PC-3 (cell line): ENCODE measurements around the gene SPATA2. TPM values are rescaled to one million over a fixed set of nuclear protein-coding genes. Genes with fewer than 3 reads are reported as not detected.

ENCODE experiments used
- ATAC-seq: fragments of 200-7000 bp; cut with Tn5 transposase; 2 replicates; pipeline ENCODE4 v1.9.1; 2020; ENCODE audit warnings: mild to moderate bottlenecking, moderate library complexity
- BruUV-seq: library from RNA; stranded (reverse); fragments of 400-500 nt; replicated peaks from 2 replicates; lab custom pipeline; 2021; lab: Mats Ljungman, UMichigan
- CTCF ChIA-PET: fragments of 300-600 bp; sonication (Branson Sonifier 250); formaldehyde crosslinking; loops from one replicate; lab custom pipeline; 2022; ENCODE audit warnings: antibody characterized with exemption; lab: Charles Lee
- POLR2A ChIA-PET: fragments of 300-600 bp; sonication (Branson Sonifier 250); formaldehyde crosslinking; loops from one replicate; lab custom pipeline; 2022; ENCODE audit warnings: antibody characterized with exemption; ENCODE audit not compliant: unreplicated experiment; lab: Charles Lee
- DNase-seq: peaks from one replicate; pipeline ENCODE4 v3.0.0-alpha.2; 2015
- H2AFZ ChIP-seq: fragments of 300-600 bp; sonication (generic); 2 replicates; pipeline ENCODE4 v1.6.0; 2016; ENCODE audit warnings: antibody characterized with exemption, low read length
- H3F3A ChIP-seq: fragments of 300-600 bp; sonication (generic); one replicate; pipeline ENCODE4 v1.6.0; 2017; ENCODE audit warnings: antibody characterized with exemption, low read length, control low read depth, mild to moderate bottlenecking; ENCODE audit not compliant: unreplicated experiment
- H3K27ac ChIP-seq: fragments of 300-600 bp; sonication (generic); 2 replicates; pipeline ENCODE4 v1.5.1; 2016; ENCODE audit warnings: mild to moderate bottlenecking, low read length
- H3K27me3 ChIP-seq: fragments of 300-600 bp; sonication (generic); 2 replicates; pipeline ENCODE4 v1.6.1; 2016; ENCODE audit warnings: low read length, mixed read lengths
- H3K36me3 ChIP-seq: fragments of 300-600 bp; sonication (generic); 2 replicates; pipeline ENCODE4 v1.6.1; 2016; ENCODE audit warnings: low read depth, mixed run types, low read length, mixed read lengths
- H3K4me1 ChIP-seq: fragments of 300-600 bp; sonication (generic); 2 replicates; pipeline ENCODE4 v1.5.1; 2016; ENCODE audit warnings: low read length; ENCODE audit not compliant: insufficient read depth
- H3K4me2 ChIP-seq: fragments of 300-600 bp; sonication (generic); 2 replicates; pipeline ENCODE4 v1.6.0; 2016; ENCODE audit warnings: low read length
- H3K4me3 ChIP-seq: fragments of 300-600 bp; sonication (generic); 2 replicates; pipeline ENCODE4 v1.5.1; 2016; ENCODE audit warnings: mild to moderate bottlenecking, low read length, mixed read lengths
- H3K79me2 ChIP-seq: fragments of 300-600 bp; sonication (generic); 2 replicates; pipeline ENCODE4 v1.6.1; 2017; ENCODE audit warnings: low read length, mixed read lengths
- H3K9ac ChIP-seq: fragments of 300-600 bp; sonication (generic); 2 replicates; pipeline ENCODE4 v1.6.0; 2016; ENCODE audit warnings: mild to moderate bottlenecking, low read length
- H3K9me2 ChIP-seq: fragments of 300-600 bp; sonication (generic); replicated peaks from 2 replicates; pipeline ENCODE4 v1.6.1; 2016; ENCODE audit warnings: mixed run types, low read length, mixed read lengths
- H3K9me3 ChIP-seq: fragments of 300-600 bp; sonication (generic); 2 replicates; pipeline ENCODE4 v1.6.1; 2016; ENCODE audit warnings: low read length, mixed read lengths
- H4K20me1 ChIP-seq: fragments of 300-600 bp; sonication (generic); 2 replicates; pipeline ENCODE4 v1.6.1; 2016; ENCODE audit warnings: low read length, mixed read lengths
- CTCF ChIP-seq: fragments of 300-600 bp; sonication (generic); conservative IDR thresholded peaks from 2 replicates; pipeline ENCODE4 v1.5.1; 2017; ENCODE audit warnings: antibody characterized with exemption, low read depth, mild to moderate bottlenecking, low read length
- EZH2 ChIP-seq: fragments of 300-600 bp; sonication (generic); IDR thresholded peaks from one replicate; pipeline ENCODE4 v1.6.1; 2017; ENCODE audit warnings: antibody characterized with exemption, mild to moderate bottlenecking, low read length; ENCODE audit not compliant: unreplicated experiment
- EZH2phosphoT487 ChIP-seq: fragments of 300-600 bp; sonication (generic); IDR thresholded peaks from 2 replicates; pipeline ENCODE4 v1.6.1; 2018; ENCODE audit warnings: mild to moderate bottlenecking, antibody characterized with exemption, low read length, borderline replicate concordance
- intact Hi-C: fragments of 100-400 bp; cut with micrococcal nuclease; formaldehyde crosslinking; loops from 2 replicates; pipeline ENCODE4 v1.9.0; 2023
- total RNA-seq: library from RNA; depleted of rRNA; stranded (reverse); fragments of >200 nt; gene quantifications from 2 replicates; pipeline ENCODE4 v1.2.3, GENCODE V29; 2014

Gene SPATA2
- total RNA-seq, 1 experiment from 2014 or later = 7.4 TPM

GRCh38 chr20:49870261-49870660 is 45.1 kb downstream of the SPATA2 start:
- CTCF ChIA-PET = no interaction called here
- Histone ChIP-seq H3F3A (no peaks in the 10 kb centered on the region), H3K4me1 (no peaks in the 10 kb centered on the region), H3K4me3 (no peak overlapping the region), H3K4me2 (no peak overlapping the region), H3K36me3 (no peaks in the 10 kb centered on the region), H3K9me3 (no peaks in the 10 kb centered on the region), H4K20me1 (no peaks in the 10 kb centered on the region), H3K27me3 (no peaks in the 10 kb centered on the region), H3K27ac (no peak overlapping the region), H3K9me2 (no peaks in the 10 kb centered on the region), H3K79me2 (no peaks in the 10 kb centered on the region), H3K9ac (no peak overlapping the region), H2AFZ (no peak overlapping the region)
- ATAC-seq (no peak), DNase-seq (no peak)
- BruUV-seq = no TSS peak
- TF ChIP-seq EZH2 (no peak), CTCF (no peak), EZH2phosphoT487 (no peak)
- intact Hi-C loops = no loop called here
- POLR2A ChIA-PET = no interaction called here

- TF ChIP-seq CTCF (no peak), EZH2phosphoT487 (no peak), EZH2 (no peak)
- POLR2A ChIA-PET = no interaction called here
- Histone ChIP-seq H3K9me3 (no peaks in the 10 kb centered on the region), H3K27ac (no peak overlapping the region), H3K9me2 (no peaks in the 10 kb centered on the region), H3K79me2 (no peaks in the 10 kb centered on the region), H3K27me3 (no peaks in the 10 kb centered on the region), H3K4me2 (no peak overlapping the region), H3K4me1 (no peaks in the 10 kb centered on the region), H3F3A (no peaks in the 10 kb centered on the region), H3K9ac (no peak overlapping the region), H3K4me3 (no peak overlapping the region), H4K20me1 (no peaks in the 10 kb centered on the region), H2AFZ (no peak overlapping the region), H3K36me3 (no peaks in the 10 kb centered on the region)
- ATAC-seq = no peak
- intact Hi-C loops = no loop called here
- CTCF ChIA-PET = no interaction called here
- peak; percentile 17 for DNase-seq
- no TSS peak for BruUV-seq
Measured at GRCh38 chr20:49868964-49869363, 46.4 kb downstream of the SPATA2 start.

GRCh38 chr20:49868538-49868937 is 46.8 kb downstream of the SPATA2 start:
- CTCF ChIA-PET = no interaction called here

More at GRCh38 chr20:49868538-49868937, 46.8 kb downstream of the SPATA2 start:
- POLR2A ChIA-PET = no interaction called here
- H3K79me2 ChIP-seq = no peaks in the 10 kb centered on the region
- no TSS peak for BruUV-seq
- intact Hi-C loops = no loop called here
- no peaks in the 10 kb centered on the region for H3K4me1 ChIP-seq
- no peak for DNase-seq
- no peaks in the 10 kb centered on the region for H3K27me3 ChIP-seq
- no peaks in the 10 kb centered on the region for H4K20me1 ChIP-seq
- no peak overlapping the region for H3K4me3 ChIP-seq
- no peak overlapping the region for H2AFZ ChIP-seq
- H3K9me2 ChIP-seq = no peaks in the 10 kb centered on the region
- no peak overlapping the region for H3K27ac ChIP-seq
- H3F3A ChIP-seq = no peaks in the 10 kb centered on the region
- ATAC-seq = no peak
- no peak for TF ChIP-seq EZH2phosphoT487
- no peak for TF ChIP-seq EZH2
- no peak for TF ChIP-seq CTCF
- no peaks in the 10 kb centered on the region for H3K36me3 ChIP-seq
- no peak overlapping the region for H3K4me2 ChIP-seq
- no peaks in the 10 kb centered on the region for H3K9me3 ChIP-seq
- H3K9ac ChIP-seq = no peak overlapping the region
